Measurements from ENCODE around the gene CD22.
A peak's percentile ranks its signal among the peaks of the same experiment; 100 is the strongest.
"Not testable (repeated sequence)": the region's sequence is repeated elsewhere in the genome, so short reads cannot be mapped to it uniquely, and the experiment has no call there.

The CD22 gene

DNA sequence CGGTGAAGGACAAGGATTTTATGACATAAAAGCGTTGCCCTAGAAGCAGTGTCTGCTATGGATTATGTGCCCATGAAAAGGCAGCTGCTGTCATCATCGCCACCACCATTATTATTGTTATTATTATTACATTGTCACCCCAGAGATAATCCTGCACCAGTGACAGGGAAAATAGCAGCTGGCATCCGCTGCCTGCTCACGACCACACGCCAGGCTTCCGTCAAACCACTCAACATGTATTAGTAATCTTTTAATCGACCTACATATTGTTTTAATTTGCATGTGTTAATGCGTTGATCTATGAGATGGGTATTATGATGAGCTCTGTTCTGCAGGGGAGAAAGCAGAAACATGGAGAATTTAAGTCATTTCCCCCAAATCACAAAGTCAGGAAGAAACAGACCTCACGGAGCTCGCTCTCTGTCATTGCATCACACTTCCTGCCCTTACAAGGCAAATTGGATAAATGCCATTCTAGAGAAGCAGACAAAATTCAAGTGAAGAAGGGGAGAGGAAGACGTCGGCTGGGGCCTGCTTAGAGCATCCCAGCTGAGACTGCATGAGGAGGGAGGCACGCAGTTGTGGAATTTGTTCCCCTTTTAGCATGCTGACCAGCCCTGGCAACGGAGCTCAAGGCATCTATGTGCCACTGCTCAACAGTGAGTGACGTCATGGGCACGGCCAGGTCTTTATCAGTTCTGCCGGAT is 29.0 kb downstream of the CD22 start, which contains the start of gene FFAR3:
Gene FFAR3 (plus strand): TSS at position 594 of the 707 bp plus-strand sequence. CDS start 431 bp downstream, outside the sequence.
- WGBS, result 72% methylated on average over 11 of the region's 18 CpGs
- no peak within 1 kb of the TSS for H3K9ac ChIP-seq (ENCODE audit: low read length)
- no peak within 1 kb of the TSS for H3K18ac ChIP-seq (ENCODE audit: low read depth in 1 of 2, low read length in 2 of 2)
- no peaks in the 10 kb centered on the region for H3K9me3 ChIP-seq (ENCODE audit: control insufficient read depth, low read length)
- peaks cover 9 to 39% of the 10 kb centered on the region in 2 experiments for H3K27me3 ChIP-seq (ENCODE audit: control insufficient read depth in 1 of 2, insufficient read depth in 1 of 2, low read length in 2 of 2)
- no peak within 1 kb of the TSS for H4K8ac ChIP-seq (ENCODE audit: low read length)
- H3K79me1 ChIP-seq (replicated peaks; ENCODE audit: low read length, poor library complexity, severe bottlenecking), result no peaks in the 10 kb centered on the region
- H3K4ac ChIP-seq (ENCODE audit: low read depth in 1 of 2, low read length in 2 of 2), result no peak within 1 kb of the TSS
- no peak within 1 kb of the TSS for H2BK5ac ChIP-seq (ENCODE audit: low read depth, low read length, poor library complexity, severe bottlenecking)
- H3K4me3 ChIP-seq (ENCODE audit: insufficient read depth in 1 of 2, low read depth in 1 of 2, low read length in 2 of 2), result no peak within 1 kb of the TSS
- no peak within 1 kb of the TSS for H2BK12ac ChIP-seq (ENCODE audit: low read length in 2 of 2)
- H3K27ac ChIP-seq (ENCODE audit: low read length, poor library complexity, severe bottlenecking), result no peak within 1 kb of the TSS
- no peak within 1 kb of the TSS for H3K23ac ChIP-seq (ENCODE audit: low read length in 2 of 2)
- H3K4me1 ChIP-seq (ENCODE audit: control insufficient read depth, insufficient read depth, low read depth, low read length), result no peaks in the 10 kb centered on the region
- H2AK5ac ChIP-seq (ENCODE audit: low read length, severe bottlenecking), result no peak within 1 kb of the TSS
- H2BK120ac ChIP-seq (ENCODE audit: low read depth, low read length), result no peak within 1 kb of the TSS
- no peak within 1 kb of the TSS for H2BK15ac ChIP-seq (ENCODE audit: low read depth, poor library complexity, severe bottlenecking)
- H3K14ac ChIP-seq (ENCODE audit: low read length in 2 of 2), result no peak within 1 kb of the TSS
- no peak within 1 kb of the TSS for H4K91ac ChIP-seq (ENCODE audit: low read length)
- H2AFZ ChIP-seq (ENCODE audit: low read depth, low read length), result no peak within 1 kb of the TSS
- no peaks in the 10 kb centered on the region for H3K36me3 ChIP-seq (ENCODE audit: control insufficient read depth in 1 of 2, insufficient read depth in 2 of 2, low read depth in 1 of 2, low read length in 2 of 2)
- no peak within 1 kb of the TSS for H3K4me2 ChIP-seq (ENCODE audit: low read length, poor library complexity, severe bottlenecking)
- peak; percentile 15 for DNase-seq

DNA sequence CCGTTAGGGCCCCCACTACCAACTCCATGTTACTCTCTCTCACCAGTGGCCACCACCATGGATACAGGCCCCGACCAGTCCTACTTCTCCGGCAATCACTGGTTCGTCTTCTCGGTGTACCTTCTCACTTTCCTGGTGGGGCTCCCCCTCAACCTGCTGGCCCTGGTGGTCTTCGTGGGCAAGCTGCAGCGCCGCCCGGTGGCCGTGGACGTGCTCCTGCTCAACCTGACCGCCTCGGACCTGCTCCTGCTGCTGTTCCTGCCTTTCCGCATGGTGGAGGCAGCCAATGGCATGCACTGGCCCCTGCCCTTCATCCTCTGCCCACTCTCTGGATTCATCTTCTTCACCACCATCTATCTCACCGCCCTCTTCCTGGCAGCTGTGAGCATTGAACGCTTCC is 29.8 kb downstream of the CD22 start:
- not testable (repeated sequence) for H4K91ac ChIP-seq (ENCODE audit: low read length); H3K27ac ChIP-seq (ENCODE audit: low read length, poor library complexity, severe bottlenecking); H2AFZ ChIP-seq (ENCODE audit: low read depth, low read length); H4K8ac ChIP-seq (ENCODE audit: low read length); H2AK5ac ChIP-seq (ENCODE audit: low read length, severe bottlenecking); H3K4ac ChIP-seq (ENCODE audit: low read depth in 1 of 2, low read length in 2 of 2); H2BK15ac ChIP-seq (ENCODE audit: low read depth, poor library complexity, severe bottlenecking); H3K14ac ChIP-seq (ENCODE audit: low read length in 2 of 2); H3K9ac ChIP-seq (ENCODE audit: low read length); H3K4me2 ChIP-seq (ENCODE audit: low read length, poor library complexity, severe bottlenecking); H3K4me1 ChIP-seq (ENCODE audit: control insufficient read depth, insufficient read depth, low read depth, low read length); H2BK120ac ChIP-seq (ENCODE audit: low read depth, low read length); H3K23ac ChIP-seq (ENCODE audit: low read length in 2 of 2); H3K18ac ChIP-seq (ENCODE audit: low read depth in 1 of 2, low read length in 2 of 2); H3K9me3 ChIP-seq (ENCODE audit: control insufficient read depth, low read length); H2BK5ac ChIP-seq (ENCODE audit: low read depth, low read length, poor library complexity, severe bottlenecking); H3K79me1 ChIP-seq (replicated peaks; ENCODE audit: low read length, poor library complexity, severe bottlenecking); H3K36me3 ChIP-seq (ENCODE audit: control insufficient read depth in 1 of 2, insufficient read depth in 2 of 2, low read depth in 1 of 2, low read length in 2 of 2); DNase-seq; H3K4me3 ChIP-seq (ENCODE audit: insufficient read depth in 1 of 2, low read depth in 1 of 2, low read length in 2 of 2); H2BK12ac ChIP-seq (ENCODE audit: low read length in 2 of 2)
- peaks cover 9 to 39% of the 10 kb centered on the region in 2 experiments for H3K27me3 ChIP-seq (ENCODE audit: control insufficient read depth in 1 of 2, insufficient read depth in 1 of 2, low read length in 2 of 2)
- WGBS, result no CpG with 5 or more reads among the region's 16 CpGs

DNA sequence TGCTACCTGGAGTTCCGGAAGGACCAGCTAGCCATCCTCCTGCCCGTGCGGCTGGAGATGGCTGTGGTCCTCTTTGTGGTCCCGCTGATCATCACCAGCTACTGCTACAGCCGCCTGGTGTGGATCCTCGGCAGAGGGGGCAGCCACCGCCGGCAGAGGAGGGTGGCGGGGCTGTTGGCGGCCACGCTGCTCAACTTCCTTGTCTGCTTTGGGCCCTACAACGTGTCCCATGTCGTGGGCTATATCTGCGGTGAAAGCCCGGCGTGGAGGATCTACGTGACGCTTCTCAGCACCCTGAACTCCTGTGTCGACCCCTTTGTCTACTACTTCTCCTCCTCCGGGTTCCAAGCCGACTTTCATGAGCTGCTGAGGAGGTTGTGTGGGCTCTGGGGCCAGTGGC is 30.4 kb downstream of the CD22 start:
- not testable (repeated sequence) for H3K27ac ChIP-seq (ENCODE audit: low read length, poor library complexity, severe bottlenecking); H2AK5ac ChIP-seq (ENCODE audit: low read length, severe bottlenecking); H2BK12ac ChIP-seq (ENCODE audit: low read length in 2 of 2); H2BK15ac ChIP-seq (ENCODE audit: low read depth, poor library complexity, severe bottlenecking); H2BK5ac ChIP-seq (ENCODE audit: low read depth, low read length, poor library complexity, severe bottlenecking); H2AFZ ChIP-seq (ENCODE audit: low read depth, low read length); H3K4me3 ChIP-seq (ENCODE audit: insufficient read depth in 1 of 2, low read depth in 1 of 2, low read length in 2 of 2); H3K9me3 ChIP-seq (ENCODE audit: control insufficient read depth, low read length); H3K9ac ChIP-seq (ENCODE audit: low read length); DNase-seq; H3K14ac ChIP-seq (ENCODE audit: low read length in 2 of 2); H3K4me2 ChIP-seq (ENCODE audit: low read length, poor library complexity, severe bottlenecking); H3K36me3 ChIP-seq (ENCODE audit: control insufficient read depth in 1 of 2, insufficient read depth in 2 of 2, low read depth in 1 of 2, low read length in 2 of 2); H3K23ac ChIP-seq (ENCODE audit: low read length in 2 of 2); H3K4ac ChIP-seq (ENCODE audit: low read depth in 1 of 2, low read length in 2 of 2); H3K4me1 ChIP-seq (ENCODE audit: control insufficient read depth, insufficient read depth, low read depth, low read length); H4K8ac ChIP-seq (ENCODE audit: low read length); H3K18ac ChIP-seq (ENCODE audit: low read depth in 1 of 2, low read length in 2 of 2); H4K91ac ChIP-seq (ENCODE audit: low read length); H3K79me1 ChIP-seq (replicated peaks; ENCODE audit: low read length, poor library complexity, severe bottlenecking); H2BK120ac ChIP-seq (ENCODE audit: low read depth, low read length)
- H3K27me3 ChIP-seq (ENCODE audit: control insufficient read depth in 1 of 2, insufficient read depth in 1 of 2, low read length in 2 of 2), result peaks cover 9 to 42% of the 10 kb centered on the region in 2 experiments
- WGBS, result 96% methylated on average over 5 of the region's 21 CpGs

DNA sequence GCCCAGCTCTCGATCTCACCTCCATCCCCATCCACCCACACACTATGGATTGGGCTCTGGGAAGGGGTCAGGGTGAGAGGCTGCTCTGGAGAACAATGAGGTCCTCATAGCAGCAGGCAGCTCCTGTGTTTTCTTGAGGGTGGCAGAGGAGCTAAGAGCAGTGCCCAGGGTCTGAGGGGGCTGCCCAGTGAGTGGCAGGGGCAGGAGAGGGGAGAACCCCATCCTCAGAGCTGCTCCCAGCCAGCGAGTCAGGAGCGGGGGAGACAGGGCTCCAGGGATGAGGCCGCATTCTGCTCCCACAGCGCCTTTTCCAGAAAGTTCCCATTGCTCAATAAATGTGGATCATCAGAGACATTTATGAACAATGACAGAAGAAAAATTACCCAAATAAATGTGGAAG is 31.1 kb downstream of the CD22 start:
- H2BK12ac ChIP-seq (ENCODE audit: low read length in 2 of 2); H3K36me3 ChIP-seq (ENCODE audit: control insufficient read depth in 1 of 2, insufficient read depth in 2 of 2, low read depth in 1 of 2, low read length in 2 of 2); H2BK5ac ChIP-seq (ENCODE audit: low read depth, low read length, poor library complexity, severe bottlenecking); H3K4me1 ChIP-seq (ENCODE audit: control insufficient read depth, insufficient read depth, low read depth, low read length); H3K9ac ChIP-seq (ENCODE audit: low read length); H4K91ac ChIP-seq (ENCODE audit: low read length); H3K4me3 ChIP-seq (ENCODE audit: insufficient read depth in 1 of 2, low read depth in 1 of 2, low read length in 2 of 2); DNase-seq; H3K79me1 ChIP-seq (replicated peaks; ENCODE audit: low read length, poor library complexity, severe bottlenecking); H2AK5ac ChIP-seq (ENCODE audit: low read length, severe bottlenecking); H3K27ac ChIP-seq (ENCODE audit: low read length, poor library complexity, severe bottlenecking); H2BK120ac ChIP-seq (ENCODE audit: low read depth, low read length); H2AFZ ChIP-seq (ENCODE audit: low read depth, low read length); H4K8ac ChIP-seq (ENCODE audit: low read length); H3K23ac ChIP-seq (ENCODE audit: low read length in 2 of 2); H2BK15ac ChIP-seq (ENCODE audit: low read depth, poor library complexity, severe bottlenecking); H3K14ac ChIP-seq (ENCODE audit: low read length in 2 of 2); H3K9me3 ChIP-seq (ENCODE audit: control insufficient read depth, low read length); H3K18ac ChIP-seq (ENCODE audit: low read depth in 1 of 2, low read length in 2 of 2); H3K4ac ChIP-seq (ENCODE audit: low read depth in 1 of 2, low read length in 2 of 2); H3K4me2 ChIP-seq (ENCODE audit: low read length, poor library complexity, severe bottlenecking): not testable (repeated sequence)
- no CpG with 5 or more reads among the region's 5 CpGs for WGBS
- peaks cover 9 to 44% of the 10 kb centered on the region in 2 experiments for H3K27me3 ChIP-seq (ENCODE audit: control insufficient read depth in 1 of 2, insufficient read depth in 1 of 2, low read length in 2 of 2)
